HEK293T (cell line): ENCODE measurements around the gene FZD10.

Experiments
- BHLHE40 ChIP-seq: fragments of 450-650 bp; IDR thresholded peaks from 2 replicates; pipeline ENCODE4 v1.6.1; 2016; ENCODE audit warnings: mild to moderate bottlenecking, moderate library complexity, borderline replicate concordance
- HDGF ChIP-seq: fragments of 450-650 bp; IDR thresholded peaks from 2 replicates; pipeline ENCODE4 v1.6.1; 2017; ENCODE audit warnings: antibody characterized with exemption, borderline replicate concordance
- NFRKB ChIP-seq: fragments of 450-650 bp; IDR thresholded peaks from 2 replicates; pipeline ENCODE4 v1.6.1; 2016; ENCODE audit warnings: mild to moderate bottlenecking, moderate library complexity
- SUZ12 ChIP-seq: fragments of 450-650 bp; IDR thresholded peaks from 2 replicates; pipeline ENCODE4 v1.6.1; 2016; ENCODE audit warnings: mild to moderate bottlenecking
- TF ChIP-seq, protein P1 (sequence below): fragments of 450-650 bp; IDR thresholded peaks from 2 replicates; pipeline ENCODE4 v1.6.1; 2016

DNA sequence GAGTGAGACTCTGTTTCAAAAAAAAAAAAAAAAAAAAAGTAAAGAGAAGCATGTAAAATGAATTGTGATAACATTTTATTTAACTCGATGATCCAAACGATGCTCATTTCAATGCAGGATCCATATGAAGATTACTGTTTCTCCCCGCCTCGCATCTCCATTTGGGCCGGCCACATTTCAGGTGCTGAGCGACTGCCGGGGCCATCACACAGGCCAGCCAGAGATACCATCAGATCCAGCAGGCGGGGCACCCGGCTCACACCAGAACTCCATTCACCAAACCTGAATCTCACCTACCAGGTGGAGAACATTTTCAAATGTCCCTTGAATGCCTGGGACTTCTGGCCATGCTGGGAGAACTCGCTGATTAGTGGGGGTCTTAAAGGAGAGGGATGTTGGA, 18.0 kb upstream of the FZD10 start:
- TF ChIP-seq NFRKB (no peak), HDGF (no peak), SUZ12 (no peak), BHLHE40 (no peak)
- TF ChIP-seq, protein P1, sequence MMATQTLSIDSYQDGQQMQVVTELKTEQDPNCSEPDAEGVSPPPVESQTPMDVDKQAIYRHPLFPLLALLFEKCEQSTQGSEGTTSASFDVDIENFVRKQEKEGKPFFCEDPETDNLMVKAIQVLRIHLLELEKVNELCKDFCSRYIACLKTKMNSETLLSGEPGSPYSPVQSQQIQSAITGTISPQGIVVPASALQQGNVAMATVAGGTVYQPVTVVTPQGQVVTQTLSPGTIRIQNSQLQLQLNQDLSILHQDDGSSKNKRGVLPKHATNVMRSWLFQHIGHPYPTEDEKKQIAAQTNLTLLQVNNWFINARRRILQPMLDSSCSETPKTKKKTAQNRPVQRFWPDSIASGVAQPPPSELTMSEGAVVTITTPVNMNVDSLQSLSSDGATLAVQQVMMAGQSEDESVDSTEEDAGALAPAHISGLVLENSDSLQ = no peak
